Neural cell (in vitro differentiated cells): ENCODE measurements around the gene SLC41A3. TPM values are rescaled to one million over a fixed set of nuclear protein-coding genes. Genes with fewer than 3 reads are reported as not detected.

Source experiments
- H2AFZ ChIP-seq: fragments of 200-600, 300-800 bp; sonication (generic), shearing (Covaris generic); 2 replicates; pipeline ENCODE4 v1.6.0; 2014; ENCODE audit warnings: low read depth, mild to moderate bottlenecking, antibody characterized with exemption, low read length, moderate library complexity
- H3F3A ChIP-seq: fragments of 200-600 bp; shearing (Covaris generic); 2 replicates; pipeline ENCODE4 v1.6.1; 2016; ENCODE audit warnings: mild to moderate bottlenecking, moderate library complexity, mixed read lengths, antibody characterized with exemption, low read length; ENCODE audit not compliant: insufficient read depth, poor library complexity, severe bottlenecking
- H3K27ac ChIP-seq: fragments of 200-600, 300-800 bp; sonication (generic), shearing (Covaris generic); 2 replicates; pipeline ENCODE4 v1.5.1; 2014; ENCODE audit warnings: mild to moderate bottlenecking, low read length, moderate library complexity
- H3K27me3 ChIP-seq: fragments of 300-800, 200-600 bp; sonication (generic), shearing (Covaris generic); 2 replicates; pipeline ENCODE4 v1.6.0; 2014; ENCODE audit warnings: mild to moderate bottlenecking, low read depth, low read length, moderate library complexity; ENCODE audit not compliant: insufficient read depth
- H3K36me3 ChIP-seq: fragments of 300-800, 200-600 bp; sonication (generic), shearing (Covaris generic); 2 replicates; pipeline ENCODE4 v1.5.1; 2014; ENCODE audit warnings: mild to moderate bottlenecking, antibody characterized with exemption, low read length, moderate library complexity; ENCODE audit not compliant: insufficient read depth
- H3K4me2 ChIP-seq: fragments of 300-800, 200-600 bp; sonication (generic), shearing (Covaris generic); 2 replicates; pipeline ENCODE4 v1.6.0; 2014; ENCODE audit warnings: mild to moderate bottlenecking, low read length
- H3K4me3 ChIP-seq: fragments of 300-800, 200-600 bp; sonication (generic), shearing (Covaris generic); 2 replicates; pipeline ENCODE4 v1.5.1; 2014; ENCODE audit warnings: mild to moderate bottlenecking, low read length, moderate library complexity
- H3K79me2 ChIP-seq: fragments of 200-600 bp; shearing (Covaris generic); replicated peaks from 2 replicates; pipeline ENCODE4 v1.6.0; 2014; ENCODE audit warnings: mild to moderate bottlenecking, low read length, moderate library complexity; ENCODE audit not compliant: insufficient read depth
- H3K9ac ChIP-seq: fragments of 300-800, 200-600 bp; sonication (generic), shearing (Covaris generic); 2 replicates; pipeline ENCODE4 v1.6.1; 2016; ENCODE audit warnings: mild to moderate bottlenecking, low read length, mixed read lengths
- H3K9me2 ChIP-seq: fragments of 200-600 bp; shearing (Covaris generic); 2 replicates; pipeline ENCODE4 v1.6.1; 2016; ENCODE audit warnings: mild to moderate bottlenecking, low read length, mixed read lengths; ENCODE audit not compliant: insufficient read depth
- H3K9me3 ChIP-seq: fragments of 200-600, 300-800 bp; sonication (generic), shearing (Covaris generic); 2 replicates; pipeline ENCODE4 v1.6.1; 2016; ENCODE audit warnings: mild to moderate bottlenecking, mixed run types, low read length, moderate library complexity, mixed read lengths
- H4K20me1 ChIP-seq: fragments of 200-600 bp; shearing (Covaris generic); 2 replicates; pipeline ENCODE4 v1.6.1; 2016; ENCODE audit warnings: mild to moderate bottlenecking, mixed run types; ENCODE audit not compliant: insufficient read depth
- EP300 ChIP-seq: fragments of 450-650 bp; conservative IDR thresholded peaks from 2 replicates; pipeline ENCODE4 v1.6.1; 2014; ENCODE audit warnings: antibody characterized with exemption, mild to moderate bottlenecking, moderate library complexity; ENCODE audit not compliant: poor library complexity, severe bottlenecking
- EZH2 ChIP-seq: fragments of 200-600, 300-800 bp; shearing (Covaris generic), sonication (generic); IDR thresholded peaks from 2 replicates; pipeline ENCODE4 v1.6.1; 2014; ENCODE audit warnings: antibody characterized with exemption, low read length, borderline replicate concordance, mild to moderate bottlenecking; ENCODE audit not compliant: insufficient read depth, poor library complexity, severe bottlenecking
- MXI1 ChIP-seq: fragments of 450-650 bp; conservative IDR thresholded peaks from 2 replicates; pipeline ENCODE4 v1.6.1; 2014; ENCODE audit warnings: antibody characterized with exemption, mild to moderate bottlenecking; ENCODE audit not compliant: poor library complexity, severe bottlenecking
- POLR2AphosphoS5 ChIP-seq: IDR thresholded peaks from 2 replicates; pipeline ENCODE4 v1.6.1; 2012
- RAD21 ChIP-seq: fragments of 450-650 bp; conservative IDR thresholded peaks from 2 replicates; pipeline ENCODE4 v1.6.1; 2014; ENCODE audit warnings: antibody characterized with exemption, mild to moderate bottlenecking, moderate library complexity
- SMC3 ChIP-seq: fragments of 450-650 bp; conservative IDR thresholded peaks from 2 replicates; pipeline ENCODE4 v1.6.1; 2014; ENCODE audit warnings: antibody characterized with exemption, mild to moderate bottlenecking, moderate library complexity; ENCODE audit not compliant: poor library complexity
- TAF1 ChIP-seq: IDR thresholded peaks from 2 replicates; pipeline ENCODE4 v1.6.1; 2012; ENCODE audit warnings: low read depth
- polyA plus RNA-seq: library from polyadenylated mRNA; depleted of rRNA; stranded (reverse); fragments of >200 nt; gene quantifications from 2 replicates; pipeline ENCODE4 v1.2.3, GENCODE V29; 2014
- TF ChIP-seq, protein P1 (sequence below): IDR thresholded peaks from 2 replicates; pipeline ENCODE4 v1.6.1; 2012; ENCODE audit warnings: borderline replicate concordance
- TF ChIP-seq, protein P2 (sequence below): fragments of 450-650 bp; IDR thresholded peaks from 2 replicates; pipeline ENCODE4 v1.5.1; 2014; ENCODE audit warnings: antibody characterized with exemption, mild to moderate bottlenecking, moderate library complexity; ENCODE audit not compliant: poor library complexity, severe bottlenecking

The SLC41A3 gene
- polyA plus RNA-seq, 1 donor from 2014 or later, result 80.0 TPM

DNA sequence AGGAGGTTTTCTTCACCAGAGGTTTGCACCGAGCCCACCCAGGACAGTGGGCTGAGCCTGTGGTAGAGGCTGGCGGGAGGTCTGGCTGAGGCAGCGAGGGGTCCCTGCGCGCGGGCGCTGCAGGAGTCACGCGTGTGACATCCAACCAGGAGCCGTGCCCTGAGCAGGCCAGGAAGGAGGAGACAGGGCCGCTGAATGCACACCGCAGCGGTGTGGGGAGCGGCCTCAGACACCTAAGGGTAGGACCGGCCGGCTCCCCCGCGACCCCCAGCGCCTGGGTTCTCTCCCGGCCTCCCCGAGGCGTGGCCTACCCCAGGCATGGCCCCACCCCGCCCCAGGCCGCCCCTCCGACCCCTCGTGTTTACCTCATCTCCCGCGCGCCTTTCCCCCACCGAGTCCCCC is 412 bp downstream of the SLC41A3 start:
- no peaks in the 10 kb centered on the region for H3K9me2 ChIP-seq
- H4K20me1 ChIP-seq, result no peaks in the 10 kb centered on the region
- H3K9ac ChIP-seq, result peak overlapping the region; percentile 83
- H3K79me2 ChIP-seq, result peaks cover 4% of the 10 kb centered on the region
- no peaks in the 10 kb centered on the region for H3K36me3 ChIP-seq
- no peaks in the 10 kb centered on the region for H3K9me3 ChIP-seq
- TF ChIP-seq TAF1 (no peak), MXI1 (peak; percentile 48), POLR2AphosphoS5 (peak; percentile 60)
- peak overlapping the region; percentile 78 for H3K4me3 ChIP-seq
- H3K27ac ChIP-seq, result peak overlapping the region; percentile 67
- peak overlapping the region; percentile 47 for H2AFZ ChIP-seq
- H3K27me3 ChIP-seq, result no peaks in the 10 kb centered on the region
- H3F3A ChIP-seq, result no peaks in the 10 kb centered on the region
- peak overlapping the region; percentile 85 for H3K4me2 ChIP-seq

DNA sequence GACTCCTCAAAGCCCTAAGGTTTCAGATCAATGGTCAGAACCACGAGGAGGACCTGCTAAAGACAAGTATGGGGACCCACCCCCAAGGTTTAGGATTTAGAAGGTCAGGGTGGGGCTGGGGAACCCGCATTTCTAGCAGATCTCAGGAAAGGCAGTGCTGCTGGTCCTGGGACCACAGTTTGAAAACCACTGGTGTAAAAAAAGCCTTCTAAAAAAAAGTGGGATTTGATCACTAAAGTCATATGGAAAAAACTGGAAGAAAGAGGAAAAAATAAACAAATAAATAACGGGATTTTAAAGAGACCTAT is 832 bp downstream of the SLC41A3 start:
- Histone ChIP-seq H4K20me1 (no peaks in the 10 kb centered on the region), H3K9ac (peak overlapping the region; percentile 83), H3K27me3 (no peaks in the 10 kb centered on the region), H3K4me3 (peak overlapping the region; percentile 78), H3K27ac (peak overlapping the region; percentile 67), H3F3A (no peaks in the 10 kb centered on the region), H3K9me3 (no peaks in the 10 kb centered on the region), H3K9me2 (no peaks in the 10 kb centered on the region), H3K4me2 (peak overlapping the region; percentile 85), H2AFZ (peak overlapping the region; percentile 47), H3K36me3 (no peaks in the 10 kb centered on the region), H3K79me2 (peaks cover 4% of the 10 kb centered on the region)
- TF ChIP-seq EP300 (no peak), TAF1 (no peak), RAD21 (no peak), EZH2 (no peak), SMC3 (no peak), MXI1 (no peak), POLR2AphosphoS5 (no peak)
- TF ChIP-seq, protein P1, sequence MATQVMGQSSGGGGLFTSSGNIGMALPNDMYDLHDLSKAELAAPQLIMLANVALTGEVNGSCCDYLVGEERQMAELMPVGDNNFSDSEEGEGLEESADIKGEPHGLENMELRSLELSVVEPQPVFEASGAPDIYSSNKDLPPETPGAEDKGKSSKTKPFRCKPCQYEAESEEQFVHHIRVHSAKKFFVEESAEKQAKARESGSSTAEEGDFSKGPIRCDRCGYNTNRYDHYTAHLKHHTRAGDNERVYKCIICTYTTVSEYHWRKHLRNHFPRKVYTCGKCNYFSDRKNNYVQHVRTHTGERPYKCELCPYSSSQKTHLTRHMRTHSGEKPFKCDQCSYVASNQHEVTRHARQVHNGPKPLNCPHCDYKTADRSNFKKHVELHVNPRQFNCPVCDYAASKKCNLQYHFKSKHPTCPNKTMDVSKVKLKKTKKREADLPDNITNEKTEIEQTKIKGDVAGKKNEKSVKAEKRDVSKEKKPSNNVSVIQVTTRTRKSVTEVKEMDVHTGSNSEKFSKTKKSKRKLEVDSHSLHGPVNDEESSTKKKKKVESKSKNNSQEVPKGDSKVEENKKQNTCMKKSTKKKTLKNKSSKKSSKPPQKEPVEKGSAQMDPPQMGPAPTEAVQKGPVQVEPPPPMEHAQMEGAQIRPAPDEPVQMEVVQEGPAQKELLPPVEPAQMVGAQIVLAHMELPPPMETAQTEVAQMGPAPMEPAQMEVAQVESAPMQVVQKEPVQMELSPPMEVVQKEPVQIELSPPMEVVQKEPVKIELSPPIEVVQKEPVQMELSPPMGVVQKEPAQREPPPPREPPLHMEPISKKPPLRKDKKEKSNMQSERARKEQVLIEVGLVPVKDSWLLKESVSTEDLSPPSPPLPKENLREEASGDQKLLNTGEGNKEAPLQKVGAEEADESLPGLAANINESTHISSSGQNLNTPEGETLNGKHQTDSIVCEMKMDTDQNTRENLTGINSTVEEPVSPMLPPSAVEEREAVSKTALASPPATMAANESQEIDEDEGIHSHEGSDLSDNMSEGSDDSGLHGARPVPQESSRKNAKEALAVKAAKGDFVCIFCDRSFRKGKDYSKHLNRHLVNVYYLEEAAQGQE, result no peak
- TF ChIP-seq, protein P2, sequence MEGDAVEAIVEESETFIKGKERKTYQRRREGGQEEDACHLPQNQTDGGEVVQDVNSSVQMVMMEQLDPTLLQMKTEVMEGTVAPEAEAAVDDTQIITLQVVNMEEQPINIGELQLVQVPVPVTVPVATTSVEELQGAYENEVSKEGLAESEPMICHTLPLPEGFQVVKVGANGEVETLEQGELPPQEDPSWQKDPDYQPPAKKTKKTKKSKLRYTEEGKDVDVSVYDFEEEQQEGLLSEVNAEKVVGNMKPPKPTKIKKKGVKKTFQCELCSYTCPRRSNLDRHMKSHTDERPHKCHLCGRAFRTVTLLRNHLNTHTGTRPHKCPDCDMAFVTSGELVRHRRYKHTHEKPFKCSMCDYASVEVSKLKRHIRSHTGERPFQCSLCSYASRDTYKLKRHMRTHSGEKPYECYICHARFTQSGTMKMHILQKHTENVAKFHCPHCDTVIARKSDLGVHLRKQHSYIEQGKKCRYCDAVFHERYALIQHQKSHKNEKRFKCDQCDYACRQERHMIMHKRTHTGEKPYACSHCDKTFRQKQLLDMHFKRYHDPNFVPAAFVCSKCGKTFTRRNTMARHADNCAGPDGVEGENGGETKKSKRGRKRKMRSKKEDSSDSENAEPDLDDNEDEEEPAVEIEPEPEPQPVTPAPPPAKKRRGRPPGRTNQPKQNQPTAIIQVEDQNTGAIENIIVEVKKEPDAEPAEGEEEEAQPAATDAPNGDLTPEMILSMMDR, result no peak
